NT2/D1 (cell line): Measurements from ENCODE around the gene CACNA1C.

Experiments used
- YY1 ChIP-seq: IDR thresholded peaks from 2 replicates; pipeline ENCODE4 v1.6.1; 2011; ENCODE audit not compliant: insufficient read length, insufficient read depth
- ZNF274 ChIP-seq: IDR thresholded peaks from 2 replicates; pipeline ENCODE4 v1.6.1; 2011; ENCODE audit warnings: mild to moderate bottlenecking, low read depth, low read length

DNA sequence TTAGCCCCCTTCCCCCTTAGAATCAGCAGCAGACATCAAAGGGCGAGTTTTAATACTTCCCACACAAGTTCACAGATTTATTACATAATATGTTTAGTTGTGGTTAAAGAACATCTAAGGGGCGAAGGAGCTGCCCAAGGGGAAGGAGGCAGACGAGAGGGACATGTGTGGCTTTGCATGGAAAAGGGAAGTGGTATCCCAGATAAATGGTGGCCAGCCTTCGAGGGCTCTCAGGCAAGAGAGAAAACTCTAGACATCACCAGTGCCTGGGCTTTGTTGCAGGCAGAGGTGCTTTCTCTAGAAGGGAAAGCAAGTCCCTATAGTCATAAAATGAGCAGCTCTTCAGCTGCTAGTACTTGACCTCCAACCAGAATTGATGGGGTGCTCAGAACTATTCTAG lies 121.2 kb downstream of the CACNA1C start:
- TF ChIP-seq YY1 (no peak), ZNF274 (no peak)
